ENCODE measurements around the gene ULK3.

ULK3 gene

DNA sequence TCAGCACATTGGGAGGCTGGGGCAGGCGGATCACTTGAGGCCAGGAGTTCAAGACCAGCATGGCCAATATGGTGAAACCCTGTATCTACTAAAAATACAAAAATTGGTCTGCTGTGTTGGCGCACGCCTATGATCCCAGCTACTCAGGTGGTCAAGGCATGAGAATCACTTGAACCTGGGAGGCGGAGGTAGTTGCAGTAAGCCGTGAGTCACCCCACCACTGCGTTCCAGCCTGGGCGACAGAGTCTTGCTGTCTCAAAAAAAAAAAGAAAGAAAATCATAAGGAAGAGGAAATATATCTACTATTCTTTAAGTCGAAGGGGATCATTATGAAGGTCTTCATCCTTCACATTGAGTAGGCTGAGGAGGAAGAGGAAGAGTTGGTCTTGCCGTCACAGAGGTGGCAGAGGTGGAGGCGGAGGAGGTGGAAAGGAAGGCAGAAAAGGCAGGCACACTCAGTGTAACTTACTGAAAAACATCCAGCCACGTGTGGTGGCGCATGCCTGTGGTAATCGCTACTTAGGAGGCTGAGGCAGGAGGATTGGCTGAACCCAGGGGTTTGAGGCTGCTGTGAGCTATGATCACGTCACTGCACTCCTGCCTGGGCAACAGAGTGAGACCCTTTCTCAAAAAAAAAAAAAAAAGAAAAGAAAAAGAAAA lies 46.9 kb downstream of the ULK3 start:
- no peak for DNase-seq

DNA sequence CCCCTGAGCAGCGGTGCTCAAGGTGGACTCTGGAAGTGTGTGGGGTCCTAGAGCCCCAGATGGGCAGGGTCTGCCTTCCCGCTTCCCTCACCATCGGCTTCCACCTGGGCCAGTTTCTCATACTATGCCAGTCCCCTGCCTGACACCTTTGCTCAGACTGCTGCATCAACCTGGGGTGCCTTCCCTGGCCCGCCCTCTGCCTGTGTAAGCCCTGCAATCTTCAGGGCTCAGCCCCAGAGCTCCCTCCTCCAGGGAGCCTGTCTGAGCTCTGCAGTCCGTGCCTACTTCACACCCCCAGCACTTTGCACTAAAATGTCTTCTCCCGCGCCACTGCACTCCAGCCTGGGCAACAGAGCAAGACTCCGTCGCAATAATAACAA lies 48.0 kb downstream of the ULK3 start:
- DNase-seq, result no peak

DNA sequence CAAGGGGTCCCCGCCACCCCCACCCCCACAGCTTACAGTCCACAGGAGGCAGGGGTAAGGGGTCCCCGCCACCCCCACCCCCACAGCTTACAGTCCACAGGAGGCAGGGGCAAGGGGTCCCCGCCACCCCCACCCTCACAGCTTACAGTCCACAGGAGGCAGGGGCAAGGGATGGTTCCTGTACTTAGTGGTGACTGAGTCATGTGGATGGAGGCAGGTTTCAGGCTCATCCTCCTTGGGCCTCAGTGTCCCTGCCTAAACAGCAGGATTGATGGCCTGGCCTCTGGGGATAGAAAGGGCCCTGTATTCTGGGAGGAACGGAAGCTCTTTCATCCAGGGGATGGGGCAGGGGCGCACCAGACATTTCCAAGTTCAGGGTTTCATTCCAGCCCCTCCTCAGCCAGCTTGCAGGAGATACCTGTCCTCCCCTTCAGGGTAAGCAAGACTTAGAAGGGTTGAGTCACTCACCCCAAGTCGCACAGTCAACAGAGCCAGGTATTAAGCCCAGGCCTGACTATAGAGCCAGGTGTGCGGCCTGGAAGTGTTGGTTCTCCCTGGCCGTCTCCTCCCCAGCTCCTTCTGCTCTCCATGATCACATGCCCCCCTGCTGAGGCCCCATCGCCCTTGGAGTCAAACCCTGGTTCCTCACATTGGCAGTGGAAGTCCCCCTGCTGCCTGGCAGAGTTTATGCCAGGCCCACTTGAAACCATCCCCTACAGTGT lies 48.5 kb downstream of the ULK3 start:
- no peak for DNase-seq

DNA sequence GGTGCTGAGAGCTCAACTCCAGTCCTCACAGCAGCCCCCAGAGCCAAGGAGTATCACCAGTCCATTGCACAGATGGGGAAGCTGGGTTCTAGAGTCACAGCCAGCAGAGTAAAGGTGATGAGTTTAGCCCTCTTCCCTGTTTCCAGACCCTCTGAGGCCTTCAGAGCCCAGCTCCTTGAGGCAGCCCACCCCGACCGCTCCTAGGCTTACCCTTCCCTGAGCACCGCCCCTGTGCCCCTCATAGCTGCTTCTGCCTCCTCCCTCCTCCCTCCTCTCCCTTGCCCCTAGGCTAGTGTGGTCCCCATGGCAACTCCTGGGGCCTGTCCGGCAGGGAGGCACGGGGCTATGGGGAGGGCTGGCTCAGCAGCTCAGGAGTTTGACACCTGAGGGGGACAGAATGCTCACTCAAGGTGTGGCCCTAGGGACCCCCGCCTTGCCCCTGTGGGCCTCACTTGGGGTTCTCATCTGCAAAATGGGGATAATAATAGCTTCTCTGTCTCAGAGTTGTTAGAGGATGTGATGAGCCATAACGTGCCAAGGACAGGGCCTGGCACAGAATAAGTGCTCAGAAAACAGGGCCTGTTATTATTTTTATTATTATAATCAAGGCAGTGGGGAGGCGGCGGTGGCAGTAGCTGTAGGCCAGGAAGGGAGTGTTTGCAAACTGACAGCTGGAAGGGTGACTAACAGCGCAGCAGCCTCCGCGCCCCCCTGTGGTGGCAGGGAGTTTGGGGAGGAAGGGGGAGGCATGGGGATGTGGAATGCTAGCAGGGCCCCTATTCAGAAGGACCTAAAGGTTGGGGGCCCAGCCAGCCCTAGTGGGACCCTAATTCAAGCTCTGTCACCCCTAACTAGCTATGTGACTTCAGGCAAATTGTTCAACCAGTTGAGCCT lies 49.6 kb downstream of the ULK3 start:
- DNase-seq, result peak; percentile 70

DNA sequence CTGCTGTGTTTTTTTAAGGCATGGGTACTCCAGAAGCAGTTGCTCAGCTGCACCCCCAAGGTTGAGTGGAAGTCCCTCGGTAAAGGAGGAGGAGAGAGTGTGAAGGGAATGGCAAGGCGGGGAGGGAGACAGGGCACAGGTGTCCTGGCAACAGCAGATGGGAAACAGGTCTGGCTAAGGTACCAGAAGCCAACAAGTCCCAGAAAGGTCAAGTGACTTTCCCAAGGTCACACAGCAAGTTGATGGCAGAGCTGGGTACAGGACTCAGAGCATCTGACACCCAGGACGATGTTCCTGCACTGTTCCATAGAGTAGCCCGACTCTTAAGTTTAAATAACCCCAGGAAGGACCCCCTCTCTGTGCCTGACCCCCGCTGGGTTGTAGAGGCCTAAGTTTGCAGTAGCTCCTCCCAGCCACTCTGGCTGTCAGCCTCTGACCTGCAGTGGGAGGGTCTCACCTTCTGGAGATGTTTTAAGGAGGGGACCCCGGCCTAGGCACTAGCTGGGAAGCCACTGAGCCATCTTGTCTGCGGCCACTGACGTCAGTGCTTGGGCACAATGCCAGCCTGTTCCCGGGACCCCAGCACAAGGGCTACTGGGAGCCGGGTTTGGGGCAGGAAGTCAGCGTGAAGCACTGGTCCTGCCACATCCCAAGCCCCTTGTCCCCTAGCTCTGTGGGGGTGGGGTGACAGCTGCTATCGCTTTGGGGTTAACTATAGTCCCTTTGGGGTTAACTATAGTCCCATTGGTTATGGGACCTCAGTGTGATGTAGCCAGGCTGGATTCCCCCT lies 50.5 kb downstream of the ULK3 start:
- no peak for DNase-seq

DNA sequence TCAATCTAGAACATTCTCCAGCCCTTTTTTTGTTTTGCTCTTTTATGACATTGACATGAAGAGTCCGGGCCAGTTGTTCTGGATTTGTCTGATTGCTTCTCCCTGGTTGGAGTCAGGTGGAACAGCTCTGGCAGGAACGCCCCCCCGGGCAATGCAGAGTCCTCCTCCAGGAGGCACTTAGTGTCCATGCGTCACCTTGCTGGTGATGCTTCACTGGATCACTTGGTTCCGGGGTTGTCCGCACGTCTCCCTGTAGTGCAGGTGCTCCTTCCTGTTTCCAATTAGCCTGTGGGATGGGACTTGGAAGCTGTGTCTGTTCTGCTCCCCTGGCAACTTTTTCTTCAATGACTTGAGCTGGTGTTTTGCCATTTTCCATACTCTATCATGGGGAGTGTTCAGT lies 51.3 kb downstream of the ULK3 start:
- no peak for DNase-seq

DNA sequence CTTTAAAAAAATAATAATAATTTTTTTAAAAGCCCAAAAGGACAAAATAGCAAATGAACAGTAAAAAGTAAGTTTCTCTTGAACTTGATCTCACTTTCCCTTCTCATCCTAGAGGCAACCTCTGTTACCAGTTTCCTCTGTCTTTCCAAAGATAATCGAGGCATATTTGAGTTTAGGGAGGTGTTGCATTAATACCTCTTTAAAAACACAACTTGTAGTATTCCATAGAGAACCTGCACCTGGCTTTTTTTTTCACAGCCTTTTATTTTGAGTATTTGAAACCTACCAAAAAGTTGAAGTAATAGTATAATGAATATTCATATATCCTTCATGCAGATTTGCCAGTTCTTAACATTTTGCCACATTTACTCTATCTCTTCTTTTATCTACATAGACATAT lies 51.9 kb downstream of the ULK3 start:
- no peak for DNase-seq

DNA sequence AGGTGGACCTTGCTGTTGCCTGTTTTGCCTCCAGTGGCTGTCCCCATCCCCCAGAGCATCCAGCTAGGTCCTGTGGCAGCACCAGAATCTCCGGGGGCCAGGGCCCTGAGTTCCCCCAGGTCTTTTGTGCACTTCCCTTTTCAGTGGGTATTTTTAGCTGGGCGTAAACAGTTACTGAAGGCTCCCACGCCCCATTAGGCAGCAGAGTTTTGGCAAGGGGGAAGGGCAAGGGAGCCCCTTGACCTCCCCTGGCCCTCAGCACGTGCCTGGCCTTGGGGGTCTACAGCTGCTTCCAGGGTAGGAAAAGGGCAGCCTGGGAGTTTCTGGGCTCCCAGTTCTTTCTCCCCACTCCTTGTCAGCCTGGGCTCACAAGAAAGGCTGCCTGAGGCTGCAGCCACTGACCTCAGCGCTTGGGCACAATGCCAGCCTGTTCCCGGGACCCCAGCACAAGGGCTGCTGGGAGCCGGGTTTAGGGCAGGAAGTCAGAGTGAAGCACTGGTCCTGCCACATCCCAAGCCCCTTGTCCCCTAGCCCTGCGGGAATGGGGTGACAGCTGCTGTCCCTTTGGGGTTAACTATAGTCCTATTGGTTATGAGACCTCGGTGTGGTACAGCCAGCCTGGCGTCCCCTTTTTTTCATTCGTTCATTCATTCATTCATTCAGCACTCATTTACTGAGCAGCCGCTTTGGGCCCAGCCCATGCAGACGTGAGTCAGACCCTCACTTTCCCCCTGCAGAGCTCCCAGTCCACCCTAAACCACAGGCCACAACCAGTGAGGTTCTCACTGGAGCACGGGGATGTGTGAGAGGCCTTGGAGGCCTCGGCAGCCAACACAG lies 52.7 kb downstream of the ULK3 start:
- DNase-seq, result no peak

DNA sequence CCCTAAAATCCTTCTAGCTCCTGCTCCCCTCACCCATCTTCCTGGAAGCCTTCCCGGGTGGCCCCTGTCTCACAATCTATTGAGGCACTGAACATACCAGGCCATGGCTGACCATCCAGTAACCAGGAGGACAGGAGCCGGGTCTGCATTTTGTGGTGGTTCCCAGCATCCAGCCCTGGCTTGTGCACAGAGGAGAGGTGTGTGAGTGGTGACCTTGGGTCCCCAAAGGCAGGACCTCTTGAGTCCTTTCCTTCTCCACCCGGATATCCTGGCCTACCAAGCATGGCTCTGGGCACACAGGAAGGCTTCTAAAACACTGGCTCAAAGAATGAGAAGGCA lies 53.2 kb downstream of the ULK3 start:
- no peak for DNase-seq

DNA sequence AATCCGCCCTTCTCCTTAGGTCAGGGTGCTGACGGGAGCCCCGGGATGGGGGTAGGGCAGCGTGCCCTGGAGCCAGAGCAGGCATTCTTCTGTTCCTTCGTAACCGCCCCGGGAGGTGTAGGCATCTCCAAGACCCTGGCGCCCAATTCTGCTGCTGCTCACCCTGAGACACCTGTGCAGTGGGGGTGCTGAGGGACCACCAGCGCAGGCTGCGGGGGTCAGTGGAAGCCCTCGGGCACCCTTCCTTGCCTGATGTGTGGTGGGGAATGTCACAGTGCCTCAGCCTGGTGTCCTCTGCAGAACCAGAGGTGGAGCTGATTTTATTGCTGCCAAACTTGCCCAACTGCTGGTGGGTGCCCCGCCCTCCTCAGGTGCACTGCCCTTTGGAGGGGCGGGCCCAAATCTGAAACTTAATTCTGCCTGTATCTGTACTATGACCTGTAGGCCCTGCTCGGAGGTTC lies 53.8 kb downstream of the ULK3 start:
- no peak for DNase-seq

DNA sequence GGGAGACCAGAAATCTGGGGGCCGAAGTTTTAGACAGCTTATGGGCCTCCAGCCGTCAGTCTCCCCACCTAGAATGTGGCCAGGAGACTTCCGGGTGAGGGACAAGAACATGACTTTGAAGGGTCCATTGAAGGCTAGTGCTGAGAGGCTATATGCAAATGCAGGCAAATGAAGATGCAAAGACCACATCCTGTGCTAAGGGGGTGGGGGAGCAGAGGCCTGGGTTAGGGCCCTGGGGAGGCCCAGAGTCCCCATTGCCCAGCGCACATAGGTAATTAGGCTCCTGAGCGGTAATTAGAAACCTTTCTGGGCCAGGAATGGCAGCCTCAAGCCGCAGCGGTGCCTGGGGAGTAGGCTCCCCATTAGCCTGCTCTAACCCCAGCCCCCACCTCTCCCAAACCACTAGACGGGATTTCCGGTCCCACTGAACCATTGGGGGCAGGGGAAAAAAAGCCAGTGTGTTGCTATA lies 54.2 kb downstream of the ULK3 start:
- DNase-seq, result peak; percentile 16

DNA sequence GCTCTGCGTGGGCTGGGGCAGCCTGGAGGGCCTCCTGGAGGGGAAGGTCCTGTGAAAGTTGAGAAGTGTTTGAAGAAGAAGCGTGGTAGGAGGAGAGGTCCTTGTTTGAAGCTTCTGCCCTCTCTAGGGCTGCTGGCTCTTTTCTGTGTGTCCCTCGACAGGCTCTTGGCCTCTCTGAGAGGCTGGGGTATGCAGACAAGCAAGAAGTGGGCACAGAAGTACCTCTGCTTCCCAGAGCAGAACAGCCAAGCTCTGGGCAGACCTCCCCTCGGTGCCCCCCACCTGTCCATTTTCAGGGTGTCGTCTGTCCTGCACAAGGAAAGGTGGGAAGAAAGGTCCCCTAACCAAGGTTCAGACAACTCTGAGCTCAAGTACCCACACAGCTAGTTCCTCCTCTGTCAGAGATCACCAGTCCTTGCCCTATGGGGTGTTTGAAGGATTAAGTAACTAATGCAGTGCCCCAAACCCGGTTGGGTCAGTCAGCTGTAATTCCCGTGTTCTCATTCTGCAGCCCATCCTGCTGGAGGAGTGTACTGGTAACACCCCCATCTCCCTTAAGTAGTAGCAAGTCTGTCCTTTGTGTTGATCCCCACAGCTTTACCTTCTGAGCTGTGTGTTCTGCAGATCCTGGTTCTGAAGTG lies 54.8 kb downstream of the ULK3 start:
- DNase-seq, result no peak

DNA sequence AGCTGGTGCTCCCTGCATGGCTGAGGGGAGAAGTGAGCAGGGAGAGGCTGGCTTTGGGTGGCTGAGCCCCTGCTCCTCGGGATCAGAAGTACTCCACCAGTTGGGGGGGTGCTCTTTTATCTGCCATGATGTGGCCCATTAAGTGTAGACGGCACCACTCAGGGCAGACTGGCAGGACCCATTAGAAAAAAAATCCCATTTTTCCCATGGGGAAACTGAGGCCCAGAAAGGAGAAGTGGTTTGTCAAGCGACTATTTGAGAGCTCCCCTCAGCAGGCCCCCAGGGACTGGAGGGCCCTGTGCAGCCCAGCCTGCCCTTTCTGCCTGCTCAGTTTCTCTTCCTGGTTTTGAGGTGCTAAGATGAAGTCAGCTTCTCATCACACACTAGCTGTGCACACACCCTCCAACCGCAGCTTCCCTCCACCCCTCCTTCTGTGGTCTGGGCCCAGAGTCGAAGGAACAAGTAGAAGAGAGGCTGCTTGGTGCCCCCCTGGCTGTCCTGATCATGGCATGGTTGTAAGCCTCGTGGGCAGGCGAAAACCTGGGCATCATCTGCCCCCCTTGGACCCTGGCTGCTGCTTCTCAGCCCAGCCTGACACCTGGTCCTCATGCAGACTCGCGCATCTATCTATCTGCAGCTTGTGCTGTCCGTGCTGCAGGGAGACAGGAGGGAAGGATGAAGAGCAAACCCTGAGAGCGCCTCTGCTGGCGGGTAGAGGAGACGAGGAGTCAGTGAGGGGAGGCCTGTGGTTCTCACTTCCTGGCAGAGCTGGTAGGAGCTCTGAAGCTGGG lies 55.5 kb downstream of the ULK3 start:
- peak; percentile 39 for DNase-seq

DNA sequence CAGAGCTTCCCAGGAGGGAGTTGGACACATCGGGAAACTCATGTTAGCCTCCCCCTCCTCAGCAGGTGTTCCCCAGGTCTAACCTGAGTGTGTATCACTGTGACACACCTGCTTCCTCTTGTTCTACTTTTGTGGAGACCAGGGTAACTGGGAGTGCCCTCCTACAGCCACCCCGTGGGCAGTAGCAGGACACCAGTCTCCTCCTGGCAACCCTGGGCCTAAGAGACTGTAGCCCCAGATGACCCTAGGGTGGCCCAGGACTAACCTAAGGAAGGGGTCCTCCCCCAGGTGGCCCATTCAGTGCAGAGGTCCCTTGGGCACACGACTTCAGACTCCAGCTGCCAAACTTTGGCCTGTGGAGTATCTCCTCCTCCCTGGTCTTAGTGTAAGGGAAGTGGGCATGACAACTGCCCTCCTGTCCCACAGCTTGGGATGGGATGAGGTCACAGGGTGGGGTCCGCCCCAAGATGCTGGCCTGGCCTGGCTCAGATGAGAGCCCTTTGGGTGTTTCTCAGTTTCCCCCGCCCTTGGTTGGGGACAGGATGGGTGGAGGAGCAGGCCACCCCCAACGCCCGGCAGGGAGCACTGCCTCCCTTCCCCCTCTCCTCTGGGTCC lies 56.3 kb downstream of the ULK3 start:
- DNase-seq, result no peak

All from NCI-H69 (cell line).